ENCODE measurements around the gene SPOCK3.

Gene SPOCK3

GRCh38 chr4:167176723-167177367, 57.4 kb downstream of the SPOCK3 start:
- DNase-seq (ENCODE audit: low spot score): no peak

GRCh38 chr4:167171928-167172327, 62.4 kb downstream of the SPOCK3 start:
- DNase-seq (ENCODE audit: low spot score): no peak

GRCh38 chr4:167168611-167169010, 65.7 kb downstream of the SPOCK3 start:
- DNase-seq (ENCODE audit: low spot score): no peak

GRCh38 chr4:167150587-167150986, 83.7 kb downstream of the SPOCK3 start:
- no peak for DNase-seq (ENCODE audit: low spot score)

- DNase-seq (ENCODE audit: low spot score): no peak
Measured at GRCh38 chr4:167144605-167145004, 89.7 kb downstream of the SPOCK3 start.

GRCh38 chr4:167143018-167143417, 91.3 kb downstream of the SPOCK3 start:
- no peak for DNase-seq (ENCODE audit: low spot score)

- DNase-seq (ENCODE audit: low spot score): no peak
Measured at GRCh38 chr4:167136270-167136669, 98.0 kb downstream of the SPOCK3 start.

- DNase-seq (ENCODE audit: low spot score): no peak
Measured at GRCh38 chr4:167129146-167129545, 105.1 kb downstream of the SPOCK3 start.

- no peak for DNase-seq (ENCODE audit: low spot score)
Measured at GRCh38 chr4:167119392-167119791, 114.9 kb downstream of the SPOCK3 start.

GRCh38 chr4:167117273-167117672, 117.0 kb downstream of the SPOCK3 start:
- no peak for DNase-seq (ENCODE audit: low spot score)

GRCh38 chr4:167114416-167114971, 119.8 kb downstream of the SPOCK3 start:
- DNase-seq (ENCODE audit: low spot score): no peak

GRCh38 chr4:167111622-167112021, 122.7 kb downstream of the SPOCK3 start:
- DNase-seq (ENCODE audit: low spot score): no peak

GRCh38 chr4:167111092-167111491, 123.2 kb downstream of the SPOCK3 start:
- DNase-seq (ENCODE audit: low spot score): no peak

GRCh38 chr4:167109859-167110258, 124.4 kb downstream of the SPOCK3 start:
- no peak for DNase-seq (ENCODE audit: low spot score)

GRCh38 chr4:167105857-167106256, 128.4 kb downstream of the SPOCK3 start:
- DNase-seq (ENCODE audit: low spot score): no peak

GRCh38 chr4:167102475-167102874, 131.8 kb downstream of the SPOCK3 start:
- no peak for DNase-seq (ENCODE audit: low spot score)

- no peak for DNase-seq (ENCODE audit: low spot score)
Measured at GRCh38 chr4:167101035-167101434, 133.3 kb downstream of the SPOCK3 start.

GRCh38 chr4:167100120-167100519, 134.2 kb downstream of the SPOCK3 start:
- DNase-seq (ENCODE audit: low spot score): no peak

- DNase-seq (ENCODE audit: low spot score): no peak
Measured at GRCh38 chr4:167088115-167088514, 146.2 kb downstream of the SPOCK3 start.

- no peak for DNase-seq (ENCODE audit: low spot score)
Measured at GRCh38 chr4:167084321-167084720, 150.0 kb downstream of the SPOCK3 start.

GRCh38 chr4:167079762-167080161, 154.5 kb downstream of the SPOCK3 start:
- no peak for DNase-seq (ENCODE audit: low spot score)

GRCh38 chr4:167052631-167053091, 181.6 kb downstream of the SPOCK3 start:
- no peak for DNase-seq (ENCODE audit: low spot score)

GRCh38 chr4:167049257-167049656, 185.0 kb downstream of the SPOCK3 start:
- DNase-seq (ENCODE audit: low spot score): no peak

- DNase-seq (ENCODE audit: low spot score): no peak
Measured at GRCh38 chr4:167041524-167041923, 192.8 kb downstream of the SPOCK3 start.
